Subcutaneous adipose tissue (tissue), 4 donors: ENCODE results near the gene HSD17B13. TPM values are rescaled to one million over a fixed set of nuclear protein-coding genes. Genes with fewer than 3 reads are reported as not detected.

Source experiments
- total RNA-seq, 4 donors: library from RNA; depleted of rRNA; stranded (reverse); fragments of >200 nt; gene quantifications; one replicate each; pipeline ENCODE4 v1.1.0, GENCODE V29; 2016
- TF ChIP-seq, protein P1 (sequence below): fragments of 450-650 bp; IDR thresholded peaks from one replicate; pipeline ENCODE4 v1.5.1; 2016; ENCODE audit warnings: low read depth, mild to moderate bottlenecking, control low read depth, antibody characterized with exemption, moderate library complexity

The HSD17B13 gene
- total RNA-seq, 4 donors from 2014 or later, result 1.4 to 11.9 (median 4.9) TPM

DNA sequence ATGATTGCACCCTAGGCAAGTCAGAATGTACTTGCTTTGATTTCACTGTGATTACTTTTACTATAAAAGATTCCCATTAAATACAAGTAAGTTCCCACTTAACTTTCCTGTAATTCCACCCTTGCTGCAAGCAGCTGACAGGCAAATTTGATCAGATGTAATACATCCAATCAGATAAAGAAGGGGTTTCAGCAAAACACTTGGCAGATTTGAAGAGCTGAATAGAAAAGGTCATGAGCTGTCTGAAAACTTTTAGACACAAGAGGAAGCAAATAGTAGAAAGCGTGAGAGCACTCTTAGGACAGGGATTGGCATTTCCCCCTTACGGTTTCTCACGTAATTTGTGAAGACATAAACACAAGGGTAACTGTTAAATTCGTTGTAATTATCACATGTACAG lies 22.8 kb downstream of the HSD17B13 start:
- TF ChIP-seq, protein P1, sequence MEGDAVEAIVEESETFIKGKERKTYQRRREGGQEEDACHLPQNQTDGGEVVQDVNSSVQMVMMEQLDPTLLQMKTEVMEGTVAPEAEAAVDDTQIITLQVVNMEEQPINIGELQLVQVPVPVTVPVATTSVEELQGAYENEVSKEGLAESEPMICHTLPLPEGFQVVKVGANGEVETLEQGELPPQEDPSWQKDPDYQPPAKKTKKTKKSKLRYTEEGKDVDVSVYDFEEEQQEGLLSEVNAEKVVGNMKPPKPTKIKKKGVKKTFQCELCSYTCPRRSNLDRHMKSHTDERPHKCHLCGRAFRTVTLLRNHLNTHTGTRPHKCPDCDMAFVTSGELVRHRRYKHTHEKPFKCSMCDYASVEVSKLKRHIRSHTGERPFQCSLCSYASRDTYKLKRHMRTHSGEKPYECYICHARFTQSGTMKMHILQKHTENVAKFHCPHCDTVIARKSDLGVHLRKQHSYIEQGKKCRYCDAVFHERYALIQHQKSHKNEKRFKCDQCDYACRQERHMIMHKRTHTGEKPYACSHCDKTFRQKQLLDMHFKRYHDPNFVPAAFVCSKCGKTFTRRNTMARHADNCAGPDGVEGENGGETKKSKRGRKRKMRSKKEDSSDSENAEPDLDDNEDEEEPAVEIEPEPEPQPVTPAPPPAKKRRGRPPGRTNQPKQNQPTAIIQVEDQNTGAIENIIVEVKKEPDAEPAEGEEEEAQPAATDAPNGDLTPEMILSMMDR, result no peak

DNA sequence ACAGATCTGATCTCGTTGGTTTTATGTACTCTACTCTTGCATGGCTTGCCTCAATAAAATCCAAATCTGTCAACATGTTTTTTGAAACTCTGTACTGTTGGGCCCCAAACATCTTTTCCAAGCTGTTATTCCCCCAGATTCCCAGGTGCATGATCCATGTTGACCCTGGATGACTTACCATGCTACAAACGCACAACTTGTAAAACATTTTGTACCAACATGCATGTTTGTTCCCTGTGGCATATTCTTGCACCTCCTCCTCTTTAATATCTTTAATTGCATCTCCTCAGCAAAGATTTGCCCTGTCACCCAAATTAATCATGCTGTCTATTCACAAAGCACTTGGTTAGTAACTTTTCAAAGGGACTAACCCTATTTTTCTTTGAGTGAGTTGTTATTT lies 24.3 kb downstream of the HSD17B13 start:
- TF ChIP-seq, protein P1, result no peak

DNA sequence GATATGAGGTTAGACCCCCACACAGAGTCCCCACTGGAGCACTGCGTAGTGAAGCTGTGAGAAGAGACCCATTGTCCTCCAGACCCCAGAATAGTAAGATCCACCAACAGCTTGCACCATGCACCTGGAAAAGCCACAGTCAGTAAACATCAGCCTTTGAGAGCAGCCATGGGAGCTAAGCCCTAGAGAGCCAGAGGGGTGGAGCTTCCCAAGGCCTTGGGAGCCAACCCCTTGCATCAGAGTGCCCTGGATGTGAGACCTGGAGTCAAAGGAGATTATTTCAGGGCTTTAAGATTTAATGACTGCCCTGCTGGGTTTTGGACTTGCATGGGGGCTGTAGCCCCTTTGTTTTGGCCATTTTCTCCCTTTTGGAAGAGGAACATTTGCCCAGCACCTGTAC lies 35.7 kb downstream of the HSD17B13 start:
- TF ChIP-seq, protein P1, result no peak

DNA sequence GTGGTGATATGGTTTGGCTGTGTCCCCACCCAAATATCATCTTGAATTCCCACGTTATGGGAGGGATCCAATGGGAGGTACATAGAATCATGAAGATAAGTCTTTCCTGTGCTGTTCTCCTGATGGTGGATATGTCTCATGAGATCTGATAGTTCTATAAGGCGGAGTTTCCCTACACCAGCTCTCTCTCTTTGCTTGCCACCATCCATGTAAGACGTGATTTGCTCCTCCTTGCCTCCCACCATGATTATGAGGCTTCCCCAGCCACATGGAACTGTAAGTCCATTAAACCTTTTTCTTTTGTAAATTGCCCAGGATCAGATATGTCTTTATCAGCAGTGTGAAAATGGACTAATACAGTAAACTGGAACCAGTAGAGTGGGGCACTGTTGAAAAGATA lies 39.5 kb downstream of the HSD17B13 start:
- TF ChIP-seq, protein P1, result no peak

DNA sequence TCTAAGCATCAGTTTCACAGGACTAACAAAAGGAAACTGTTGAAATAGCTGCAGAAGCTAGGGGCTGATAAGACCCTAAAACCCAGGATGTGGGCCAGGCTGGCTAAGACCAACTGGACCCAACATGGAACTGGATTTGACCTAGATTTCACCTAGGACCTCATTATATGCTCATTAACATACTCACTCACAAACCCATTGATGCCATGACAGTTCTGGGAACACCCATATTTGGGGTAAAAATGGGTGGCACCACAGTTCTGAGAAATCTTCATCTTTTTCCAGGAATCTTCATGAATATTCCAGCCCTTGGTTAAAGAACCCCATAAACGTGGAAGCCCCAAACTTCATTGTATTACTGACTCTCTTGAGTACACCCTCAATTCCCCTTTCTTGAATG lies 41.1 kb downstream of the HSD17B13 start:
- TF ChIP-seq, protein P1, result no peak

DNA sequence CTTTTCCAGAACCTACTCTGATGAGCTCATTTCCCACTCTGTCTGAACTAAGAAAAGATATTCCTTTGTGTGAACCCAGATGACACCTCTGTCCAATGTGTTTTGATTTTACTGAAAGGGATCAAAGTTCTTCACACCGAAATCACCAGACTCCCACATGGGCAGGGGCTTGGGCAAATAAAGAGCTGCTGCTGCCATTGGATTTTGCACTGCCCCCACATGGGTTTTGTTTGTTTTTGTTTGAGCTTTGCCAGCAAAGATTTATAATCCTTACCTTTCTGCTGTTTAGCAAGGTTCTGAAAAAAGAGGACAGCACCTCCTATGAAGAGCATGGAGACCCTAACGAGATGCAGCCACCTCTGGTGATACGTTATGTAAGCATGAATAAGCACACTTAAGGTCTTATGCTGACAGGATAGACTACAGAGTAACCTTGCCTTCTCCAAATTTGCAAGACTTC lies 44.3 kb downstream of the HSD17B13 start:
- TF ChIP-seq, protein P1, result no peak

DNA sequence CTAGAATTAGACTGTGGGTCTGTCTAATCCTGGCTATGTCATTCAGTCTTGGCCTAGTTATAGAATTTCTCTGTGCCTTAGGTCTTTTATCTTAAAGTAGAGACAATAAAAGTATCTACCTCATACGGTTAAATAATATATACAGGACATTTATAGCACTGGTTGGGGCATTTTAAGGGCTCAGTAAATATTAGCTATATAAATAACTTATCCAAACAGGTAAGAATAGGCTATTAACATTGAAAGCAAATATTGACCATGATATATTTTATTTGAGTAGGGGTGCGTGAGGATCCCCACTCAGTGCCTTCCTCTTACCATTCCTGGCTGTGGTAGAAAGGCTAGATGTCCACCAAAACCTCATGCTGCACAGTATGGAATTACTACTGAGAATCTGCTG lies 47.4 kb downstream of the HSD17B13 start:
- TF ChIP-seq, protein P1, result no peak

DNA sequence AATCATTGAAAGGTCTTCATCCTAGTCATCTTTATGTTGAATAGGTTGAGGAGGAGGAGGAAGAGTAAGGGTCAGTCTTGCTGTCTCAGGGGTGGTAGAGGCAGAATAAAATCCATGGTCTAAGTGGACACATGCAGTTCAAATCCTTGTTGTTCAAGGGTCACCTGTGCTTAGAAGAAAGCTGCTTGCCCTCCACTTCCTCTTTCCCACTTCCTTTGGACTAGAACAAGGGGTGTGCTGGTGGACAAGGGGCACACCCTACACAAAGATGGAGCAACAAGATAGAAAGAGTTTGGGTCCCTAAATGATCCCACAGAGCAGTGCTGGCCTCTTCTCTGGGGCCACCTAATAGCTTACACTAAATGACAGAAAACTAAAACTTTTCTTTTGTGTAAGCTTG lies 47.9 kb downstream of the HSD17B13 start:
- TF ChIP-seq, protein P1, result no peak
